WERI-Rb-1 (cell line): ENCODE results near the gene GSE1.
A peak's percentile ranks its signal among the peaks of the same experiment; 100 is the strongest.

Experiments
- DNase-seq: peaks from one replicate; pipeline ENCODE4 v3.0.0-alpha.2; 2020
- H3K27ac ChIP-seq: fragments of 250-450 bp; sonication (Bioruptor Pico); 2 replicates; pipeline ENCODE4 v1.5.1; 2020; ENCODE audit warnings: mild to moderate bottlenecking, moderate library complexity
- H3K27me3 ChIP-seq: fragments of 250-450 bp; sonication (Bioruptor Pico); 2 replicates; pipeline ENCODE4 v1.5.1; 2021; ENCODE audit warnings: mild to moderate bottlenecking, low read depth, moderate library complexity; ENCODE audit not compliant: insufficient read depth, severe bottlenecking
- H3K36me3 ChIP-seq: fragments of 250-450 bp; sonication (Bioruptor Pico); 2 replicates; pipeline ENCODE4 v1.5.1; 2020; ENCODE audit warnings: mild to moderate bottlenecking, moderate library complexity
- H3K4me3 ChIP-seq: 2 replicates; pipeline ENCODE4 v1.5.1; 2011; ENCODE audit warnings: low read depth, mild to moderate bottlenecking, control low read depth, low read length
- H3K9me3 ChIP-seq: fragments of 250-450 bp; sonication (Bioruptor Pico); 2 replicates; pipeline ENCODE4 v1.5.1; 2021; ENCODE audit warnings: mild to moderate bottlenecking, moderate library complexity; ENCODE audit not compliant: severe bottlenecking
- CTCF ChIP-seq: IDR thresholded peaks from 2 replicates; pipeline ENCODE4 v1.5.1; 2011; ENCODE audit warnings: low read depth, mild to moderate bottlenecking, control low read depth, inconsistent platforms, low read length

Gene GSE1

GRCh38 chr16:85720302-85720637 is 107.1 kb downstream of the GSE1 start:
- peak overlapping the region; percentile 82 for H3K27ac ChIP-seq
- H3K36me3 ChIP-seq: no peaks in the 10 kb centered on the region
- H3K27me3 ChIP-seq: no peaks in the 10 kb centered on the region
- TF ChIP-seq CTCF: no peak
- no peaks in the 10 kb centered on the region for H3K9me3 ChIP-seq
- H3K4me3 ChIP-seq: no peak overlapping the region
- DNase-seq: no peak

GRCh38 chr16:85722128-85722893 is 109.2 kb downstream of the GSE1 start:
- Histone ChIP-seq H3K27me3 (no peaks in the 10 kb centered on the region), H3K9me3 (no peaks in the 10 kb centered on the region), H3K36me3 (no peaks in the 10 kb centered on the region), H3K4me3 (no peak overlapping the region), H3K27ac (peak overlapping the region; percentile 57)
- DNase-seq: no peak
- no peak for TF ChIP-seq CTCF

- Histone ChIP-seq H3K36me3 (no peaks in the 10 kb centered on the region), H3K4me3 (no peak overlapping the region), H3K9me3 (no peaks in the 10 kb centered on the region), H3K27ac (peak overlapping the region; percentile 86), H3K27me3 (no peaks in the 10 kb centered on the region)
- TF ChIP-seq CTCF: no peak
- DNase-seq: peak; percentile 30
These were observed 111.2 kb downstream of the GSE1 start for GRCh38 chr16:85724126-85724879.

GRCh38 chr16:85724936-85725335 is 111.8 kb downstream of the GSE1 start:
- no peak for TF ChIP-seq CTCF
- no peaks in the 10 kb centered on the region for H3K36me3 ChIP-seq
- no peaks in the 10 kb centered on the region for H3K27me3 ChIP-seq
- H3K9me3 ChIP-seq: no peaks in the 10 kb centered on the region
- peak; percentile 92 for DNase-seq
- H3K4me3 ChIP-seq: no peak overlapping the region
- H3K27ac ChIP-seq: peak overlapping the region; percentile 87
